ENCODE measurements around the gene LCOR.

Gene LCOR

GRCh38 chr10:96880575-96880974, 48.5 kb downstream of the LCOR start:
- H3K9me3 ChIP-seq (replicated peaks; ENCODE audit: insufficient read depth, low read length): no peaks in the 10 kb centered on the region
- no peaks in the 10 kb centered on the region for H3K4me1 ChIP-seq (ENCODE audit: low read length)
- H3K9ac ChIP-seq (ENCODE audit: low read length): no peak overlapping the region
- DNase-seq: no peak
- no peak overlapping the region for H2AFZ ChIP-seq (ENCODE audit: low read length)
- no peak overlapping the region for H3K4me2 ChIP-seq (ENCODE audit: low read depth, low read length)
- TF ChIP-seq EZH2 (optimal IDR thresholded peaks at IDR 0.05; ENCODE audit: low read depth, low read length): no peak
- TF ChIP-seq CTCF (IDR thresholded peaks at IDR 0.05; ENCODE audit: low read length): no peak
- no peak for TF ChIP-seq EZH2phosphoT487 (IDR thresholded peaks at IDR 0.05; ENCODE audit: low read length)
- no peaks in the 10 kb centered on the region for H3K27me3 ChIP-seq (replicated peaks; ENCODE audit: insufficient read depth, low read length)
- H3K79me2 ChIP-seq (ENCODE audit: low read length): peaks cover 93% of the 10 kb centered on the region
- no peaks in the 10 kb centered on the region for H3F3A ChIP-seq (ENCODE audit: insufficient read depth, low read length)
- H3K4me3 ChIP-seq (ENCODE audit: low read length): no peak overlapping the region
- H4K20me1 ChIP-seq (ENCODE audit: insufficient read depth, low read length): 0 out of 2 replicates have a peak, but pooled peaks cover 4% of the 10 kb centered on the region
- H3K36me3 ChIP-seq (replicated peaks; ENCODE audit: insufficient read depth, low read length): no peaks in the 10 kb centered on the region
- no peak overlapping the region for H3K27ac ChIP-seq (ENCODE audit: low read length)
- H3K9me2 ChIP-seq (replicated peaks; ENCODE audit: insufficient read depth, low read length): no peaks in the 10 kb centered on the region

GRCh38 chr10:96889415-96890171, 57.5 kb downstream of the LCOR start:
- no peaks in the 10 kb centered on the region for H3K36me3 ChIP-seq (replicated peaks; ENCODE audit: insufficient read depth, low read length)
- peaks cover 78% of the 10 kb centered on the region for H3K79me2 ChIP-seq (ENCODE audit: low read length)
- TF ChIP-seq EZH2 (optimal IDR thresholded peaks at IDR 0.05; ENCODE audit: low read depth, low read length): no peak
- TF ChIP-seq CTCF (IDR thresholded peaks at IDR 0.05; ENCODE audit: low read length): no peak
- no peak for TF ChIP-seq EZH2phosphoT487 (IDR thresholded peaks at IDR 0.05; ENCODE audit: low read length)
- no peaks in the 10 kb centered on the region for H3K27me3 ChIP-seq (replicated peaks; ENCODE audit: insufficient read depth, low read length)
- no peaks in the 10 kb centered on the region for H3F3A ChIP-seq (ENCODE audit: insufficient read depth, low read length)
- no peak overlapping the region for H2AFZ ChIP-seq (ENCODE audit: low read length)
- no peaks in the 10 kb centered on the region for H4K20me1 ChIP-seq (ENCODE audit: insufficient read depth, low read length)
- no peak overlapping the region for H3K9ac ChIP-seq (ENCODE audit: low read length)
- H3K9me3 ChIP-seq (replicated peaks; ENCODE audit: insufficient read depth, low read length): no peaks in the 10 kb centered on the region
- H3K4me3 ChIP-seq (ENCODE audit: low read length): no peak overlapping the region
- H3K27ac ChIP-seq (ENCODE audit: low read length): no peak overlapping the region
- no peaks in the 10 kb centered on the region for H3K9me2 ChIP-seq (replicated peaks; ENCODE audit: insufficient read depth, low read length)
- no peaks in the 10 kb centered on the region for H3K4me1 ChIP-seq (ENCODE audit: low read length)
- DNase-seq: no peak
- H3K4me2 ChIP-seq (ENCODE audit: low read depth, low read length): no peak overlapping the region

- H3K4me3 ChIP-seq (ENCODE audit: low read length): no peak overlapping the region
- H2AFZ ChIP-seq (ENCODE audit: low read length): no peak overlapping the region
- no peaks in the 10 kb centered on the region for H3K9me3 ChIP-seq (replicated peaks; ENCODE audit: insufficient read depth, low read length)
- H3K4me2 ChIP-seq (ENCODE audit: low read depth, low read length): no peak overlapping the region
- H3K27me3 ChIP-seq (replicated peaks; ENCODE audit: insufficient read depth, low read length): no peaks in the 10 kb centered on the region
- H3K9ac ChIP-seq (ENCODE audit: low read length): no peak overlapping the region
- no peaks in the 10 kb centered on the region for H3K9me2 ChIP-seq (replicated peaks; ENCODE audit: insufficient read depth, low read length)
- H3F3A ChIP-seq (ENCODE audit: insufficient read depth, low read length): no peaks in the 10 kb centered on the region
- TF ChIP-seq EZH2 (optimal IDR thresholded peaks at IDR 0.05; ENCODE audit: low read depth, low read length) (no peak), EZH2phosphoT487 (IDR thresholded peaks at IDR 0.05; ENCODE audit: low read length) (no peak), CTCF (IDR thresholded peaks at IDR 0.05; ENCODE audit: low read length) (no peak)
- no peak overlapping the region for H3K27ac ChIP-seq (ENCODE audit: low read length)
- no peaks in the 10 kb centered on the region for H3K4me1 ChIP-seq (ENCODE audit: low read length)
- no peak for DNase-seq
- H4K20me1 ChIP-seq (ENCODE audit: insufficient read depth, low read length): no peaks in the 10 kb centered on the region
- no peaks in the 10 kb centered on the region for H3K36me3 ChIP-seq (replicated peaks; ENCODE audit: insufficient read depth, low read length)
- H3K79me2 ChIP-seq (ENCODE audit: low read length): peaks cover 77% of the 10 kb centered on the region
Measured at GRCh38 chr10:96890172-96890513, 58.0 kb downstream of the LCOR start.
